ENCODE measurements around the gene VWA5A. TPM values are rescaled to one million over a fixed set of nuclear protein-coding genes. Genes with fewer than 3 reads are reported as not detected.

Gene VWA5A
- total and polyA plus RNA-seq, 9 of the 15 experiments (the other 6 are each of a cell fraction or from before 2014, with no cell fraction given), result 4.6 to 19.7 (median 6.9) TPM

DNA sequence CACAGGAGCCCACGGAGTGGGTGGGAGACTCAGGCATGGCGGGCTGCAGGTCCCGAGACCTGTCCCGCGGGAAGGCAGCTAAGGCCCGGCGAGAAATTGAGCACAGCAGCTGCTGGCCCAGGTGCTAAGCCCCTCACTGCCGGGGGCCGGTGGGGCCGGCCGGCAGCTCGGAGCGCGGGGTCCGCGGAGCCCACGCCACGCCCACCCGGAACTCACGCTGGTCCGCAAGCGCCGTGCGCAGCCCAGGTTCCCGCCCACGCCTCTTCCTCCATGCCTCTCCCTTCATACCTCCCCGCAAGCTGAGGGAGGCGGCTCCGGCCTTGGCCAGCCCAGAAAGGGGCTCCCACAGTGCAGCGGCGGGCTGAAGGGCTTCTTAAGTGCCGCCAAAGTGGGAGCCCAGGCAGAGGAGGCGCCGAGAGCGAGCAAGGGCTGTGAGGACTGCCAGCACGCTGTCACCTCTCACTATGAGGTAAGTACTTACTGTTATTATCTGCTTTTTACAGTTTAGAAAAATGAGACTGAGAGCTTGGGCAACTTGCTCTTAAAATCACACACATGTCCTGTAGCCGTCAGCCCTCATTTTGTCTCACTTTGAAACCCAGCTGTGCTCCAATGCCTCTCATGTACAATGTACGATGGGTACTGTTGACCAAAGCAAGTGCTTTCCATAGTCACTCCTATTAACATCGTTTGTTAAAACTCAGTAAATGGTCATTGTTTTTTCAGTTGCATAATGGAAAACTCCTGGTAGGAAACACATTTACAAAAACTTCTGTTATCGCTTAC, 55.7 kb downstream of the VWA5A start (continued):
- TF ChIP-seq, protein P1, sequence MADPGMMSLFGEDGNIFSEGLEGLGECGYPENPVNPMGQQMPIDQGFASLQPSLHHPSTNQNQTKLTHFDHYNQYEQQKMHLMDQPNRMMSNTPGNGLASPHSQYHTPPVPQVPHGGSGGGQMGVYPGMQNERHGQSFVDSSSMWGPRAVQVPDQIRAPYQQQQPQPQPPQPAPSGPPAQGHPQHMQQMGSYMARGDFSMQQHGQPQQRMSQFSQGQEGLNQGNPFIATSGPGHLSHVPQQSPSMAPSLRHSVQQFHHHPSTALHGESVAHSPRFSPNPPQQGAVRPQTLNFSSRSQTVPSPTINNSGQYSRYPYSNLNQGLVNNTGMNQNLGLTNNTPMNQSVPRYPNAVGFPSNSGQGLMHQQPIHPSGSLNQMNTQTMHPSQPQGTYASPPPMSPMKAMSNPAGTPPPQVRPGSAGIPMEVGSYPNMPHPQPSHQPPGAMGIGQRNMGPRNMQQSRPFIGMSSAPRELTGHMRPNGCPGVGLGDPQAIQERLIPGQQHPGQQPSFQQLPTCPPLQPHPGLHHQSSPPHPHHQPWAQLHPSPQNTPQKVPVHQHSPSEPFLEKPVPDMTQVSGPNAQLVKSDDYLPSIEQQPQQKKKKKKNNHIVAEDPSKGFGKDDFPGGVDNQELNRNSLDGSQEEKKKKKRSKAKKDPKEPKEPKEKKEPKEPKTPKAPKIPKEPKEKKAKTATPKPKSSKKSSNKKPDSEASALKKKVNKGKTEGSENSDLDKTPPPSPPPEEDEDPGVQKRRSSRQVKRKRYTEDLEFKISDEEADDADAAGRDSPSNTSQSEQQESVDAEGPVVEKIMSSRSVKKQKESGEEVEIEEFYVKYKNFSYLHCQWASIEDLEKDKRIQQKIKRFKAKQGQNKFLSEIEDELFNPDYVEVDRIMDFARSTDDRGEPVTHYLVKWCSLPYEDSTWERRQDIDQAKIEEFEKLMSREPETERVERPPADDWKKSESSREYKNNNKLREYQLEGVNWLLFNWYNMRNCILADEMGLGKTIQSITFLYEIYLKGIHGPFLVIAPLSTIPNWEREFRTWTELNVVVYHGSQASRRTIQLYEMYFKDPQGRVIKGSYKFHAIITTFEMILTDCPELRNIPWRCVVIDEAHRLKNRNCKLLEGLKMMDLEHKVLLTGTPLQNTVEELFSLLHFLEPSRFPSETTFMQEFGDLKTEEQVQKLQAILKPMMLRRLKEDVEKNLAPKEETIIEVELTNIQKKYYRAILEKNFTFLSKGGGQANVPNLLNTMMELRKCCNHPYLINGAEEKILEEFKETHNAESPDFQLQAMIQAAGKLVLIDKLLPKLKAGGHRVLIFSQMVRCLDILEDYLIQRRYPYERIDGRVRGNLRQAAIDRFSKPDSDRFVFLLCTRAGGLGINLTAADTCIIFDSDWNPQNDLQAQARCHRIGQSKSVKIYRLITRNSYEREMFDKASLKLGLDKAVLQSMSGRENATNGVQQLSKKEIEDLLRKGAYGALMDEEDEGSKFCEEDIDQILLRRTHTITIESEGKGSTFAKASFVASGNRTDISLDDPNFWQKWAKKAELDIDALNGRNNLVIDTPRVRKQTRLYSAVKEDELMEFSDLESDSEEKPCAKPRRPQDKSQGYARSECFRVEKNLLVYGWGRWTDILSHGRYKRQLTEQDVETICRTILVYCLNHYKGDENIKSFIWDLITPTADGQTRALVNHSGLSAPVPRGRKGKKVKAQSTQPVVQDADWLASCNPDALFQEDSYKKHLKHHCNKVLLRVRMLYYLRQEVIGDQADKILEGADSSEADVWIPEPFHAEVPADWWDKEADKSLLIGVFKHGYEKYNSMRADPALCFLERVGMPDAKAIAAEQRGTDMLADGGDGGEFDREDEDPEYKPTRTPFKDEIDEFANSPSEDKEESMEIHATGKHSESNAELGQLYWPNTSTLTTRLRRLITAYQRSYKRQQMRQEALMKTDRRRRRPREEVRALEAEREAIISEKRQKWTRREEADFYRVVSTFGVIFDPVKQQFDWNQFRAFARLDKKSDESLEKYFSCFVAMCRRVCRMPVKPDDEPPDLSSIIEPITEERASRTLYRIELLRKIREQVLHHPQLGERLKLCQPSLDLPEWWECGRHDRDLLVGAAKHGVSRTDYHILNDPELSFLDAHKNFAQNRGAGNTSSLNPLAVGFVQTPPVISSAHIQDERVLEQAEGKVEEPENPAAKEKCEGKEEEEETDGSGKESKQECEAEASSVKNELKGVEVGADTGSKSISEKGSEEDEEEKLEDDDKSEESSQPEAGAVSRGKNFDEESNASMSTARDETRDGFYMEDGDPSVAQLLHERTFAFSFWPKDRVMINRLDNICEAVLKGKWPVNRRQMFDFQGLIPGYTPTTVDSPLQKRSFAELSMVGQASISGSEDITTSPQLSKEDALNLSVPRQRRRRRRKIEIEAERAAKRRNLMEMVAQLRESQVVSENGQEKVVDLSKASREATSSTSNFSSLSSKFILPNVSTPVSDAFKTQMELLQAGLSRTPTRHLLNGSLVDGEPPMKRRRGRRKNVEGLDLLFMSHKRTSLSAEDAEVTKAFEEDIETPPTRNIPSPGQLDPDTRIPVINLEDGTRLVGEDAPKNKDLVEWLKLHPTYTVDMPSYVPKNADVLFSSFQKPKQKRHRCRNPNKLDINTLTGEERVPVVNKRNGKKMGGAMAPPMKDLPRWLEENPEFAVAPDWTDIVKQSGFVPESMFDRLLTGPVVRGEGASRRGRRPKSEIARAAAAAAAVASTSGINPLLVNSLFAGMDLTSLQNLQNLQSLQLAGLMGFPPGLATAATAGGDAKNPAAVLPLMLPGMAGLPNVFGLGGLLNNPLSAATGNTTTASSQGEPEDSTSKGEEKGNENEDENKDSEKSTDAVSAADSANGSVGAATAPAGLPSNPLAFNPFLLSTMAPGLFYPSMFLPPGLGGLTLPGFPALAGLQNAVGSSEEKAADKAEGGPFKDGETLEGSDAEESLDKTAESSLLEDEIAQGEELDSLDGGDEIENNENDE (IDR thresholded peaks at IDR 0.05; ENCODE audit: low read depth, low read length), result no peak
- TF ChIP-seq, protein P2, sequence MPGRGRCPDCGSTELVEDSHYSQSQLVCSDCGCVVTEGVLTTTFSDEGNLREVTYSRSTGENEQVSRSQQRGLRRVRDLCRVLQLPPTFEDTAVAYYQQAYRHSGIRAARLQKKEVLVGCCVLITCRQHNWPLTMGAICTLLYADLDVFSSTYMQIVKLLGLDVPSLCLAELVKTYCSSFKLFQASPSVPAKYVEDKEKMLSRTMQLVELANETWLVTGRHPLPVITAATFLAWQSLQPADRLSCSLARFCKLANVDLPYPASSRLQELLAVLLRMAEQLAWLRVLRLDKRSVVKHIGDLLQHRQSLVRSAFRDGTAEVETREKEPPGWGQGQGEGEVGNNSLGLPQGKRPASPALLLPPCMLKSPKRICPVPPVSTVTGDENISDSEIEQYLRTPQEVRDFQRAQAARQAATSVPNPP (IDR thresholded peaks at IDR 0.05; ENCODE audit: borderline replicate concordance, insufficient read depth, insufficient read length), result no peak
- TF ChIP-seq, protein P3, sequence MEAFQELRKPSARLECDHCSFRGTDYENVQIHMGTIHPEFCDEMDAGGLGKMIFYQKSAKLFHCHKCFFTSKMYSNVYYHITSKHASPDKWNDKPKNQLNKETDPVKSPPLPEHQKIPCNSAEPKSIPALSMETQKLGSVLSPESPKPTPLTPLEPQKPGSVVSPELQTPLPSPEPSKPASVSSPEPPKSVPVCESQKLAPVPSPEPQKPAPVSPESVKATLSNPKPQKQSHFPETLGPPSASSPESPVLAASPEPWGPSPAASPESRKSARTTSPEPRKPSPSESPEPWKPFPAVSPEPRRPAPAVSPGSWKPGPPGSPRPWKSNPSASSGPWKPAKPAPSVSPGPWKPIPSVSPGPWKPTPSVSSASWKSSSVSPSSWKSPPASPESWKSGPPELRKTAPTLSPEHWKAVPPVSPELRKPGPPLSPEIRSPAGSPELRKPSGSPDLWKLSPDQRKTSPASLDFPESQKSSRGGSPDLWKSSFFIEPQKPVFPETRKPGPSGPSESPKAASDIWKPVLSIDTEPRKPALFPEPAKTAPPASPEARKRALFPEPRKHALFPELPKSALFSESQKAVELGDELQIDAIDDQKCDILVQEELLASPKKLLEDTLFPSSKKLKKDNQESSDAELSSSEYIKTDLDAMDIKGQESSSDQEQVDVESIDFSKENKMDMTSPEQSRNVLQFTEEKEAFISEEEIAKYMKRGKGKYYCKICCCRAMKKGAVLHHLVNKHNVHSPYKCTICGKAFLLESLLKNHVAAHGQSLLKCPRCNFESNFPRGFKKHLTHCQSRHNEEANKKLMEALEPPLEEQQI (IDR thresholded peaks at IDR 0.05), result peak; percentile 35; the same call in 1 of the 2 replicates
- TF ChIP-seq MYC (IDR thresholded peaks at IDR 0.05; ENCODE audit: low read depth, low read length), result peak; percentile 79
- TF ChIP-seq MYC (CRISPR knock-in tag; IDR thresholded peaks at IDR 0.05; ENCODE audit: borderline replicate concordance, low read depth), result no peak
- TF ChIP-seq POLR2A (conservative IDR thresholded peaks at IDR 0.05), result peak; percentile 86
- TF ChIP-seq RBM25 (IDR thresholded peaks at IDR 0.05; ENCODE audit: low read depth, low read length, severe bottlenecking), result no peak
- peak; percentile 91 to 92 for TF ChIP-seq NRF1 (conservative IDR thresholded peaks at IDR 0.05 in 1 of 2, IDR thresholded peaks at IDR 0.05 in 1 of 2)
- TF ChIP-seq, protein P4, sequence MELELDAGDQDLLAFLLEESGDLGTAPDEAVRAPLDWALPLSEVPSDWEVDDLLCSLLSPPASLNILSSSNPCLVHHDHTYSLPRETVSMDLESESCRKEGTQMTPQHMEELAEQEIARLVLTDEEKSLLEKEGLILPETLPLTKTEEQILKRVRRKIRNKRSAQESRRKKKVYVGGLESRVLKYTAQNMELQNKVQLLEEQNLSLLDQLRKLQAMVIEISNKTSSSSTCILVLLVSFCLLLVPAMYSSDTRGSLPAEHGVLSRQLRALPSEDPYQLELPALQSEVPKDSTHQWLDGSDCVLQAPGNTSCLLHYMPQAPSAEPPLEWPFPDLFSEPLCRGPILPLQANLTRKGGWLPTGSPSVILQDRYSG (tag; conservative IDR thresholded peaks at IDR 0.05; ENCODE audit: low read depth), result no peak
- no peak for TF ChIP-seq ZNF124 (CRISPR knock-in tag; IDR thresholded peaks at IDR 0.05)

Measured in K562 (cell line).